Measurements from ENCODE around the gene UBE2L3. TPM values are rescaled to one million over a fixed set of nuclear protein-coding genes. Genes with fewer than 3 reads are reported as not detected.

Gene UBE2L3
- total and polyA plus RNA-seq, 2 of the 13 experiments (the other 11 are each of a cell fraction or from before 2014, with no cell fraction given) = 30.2 to 58.1 TPM

DNA sequence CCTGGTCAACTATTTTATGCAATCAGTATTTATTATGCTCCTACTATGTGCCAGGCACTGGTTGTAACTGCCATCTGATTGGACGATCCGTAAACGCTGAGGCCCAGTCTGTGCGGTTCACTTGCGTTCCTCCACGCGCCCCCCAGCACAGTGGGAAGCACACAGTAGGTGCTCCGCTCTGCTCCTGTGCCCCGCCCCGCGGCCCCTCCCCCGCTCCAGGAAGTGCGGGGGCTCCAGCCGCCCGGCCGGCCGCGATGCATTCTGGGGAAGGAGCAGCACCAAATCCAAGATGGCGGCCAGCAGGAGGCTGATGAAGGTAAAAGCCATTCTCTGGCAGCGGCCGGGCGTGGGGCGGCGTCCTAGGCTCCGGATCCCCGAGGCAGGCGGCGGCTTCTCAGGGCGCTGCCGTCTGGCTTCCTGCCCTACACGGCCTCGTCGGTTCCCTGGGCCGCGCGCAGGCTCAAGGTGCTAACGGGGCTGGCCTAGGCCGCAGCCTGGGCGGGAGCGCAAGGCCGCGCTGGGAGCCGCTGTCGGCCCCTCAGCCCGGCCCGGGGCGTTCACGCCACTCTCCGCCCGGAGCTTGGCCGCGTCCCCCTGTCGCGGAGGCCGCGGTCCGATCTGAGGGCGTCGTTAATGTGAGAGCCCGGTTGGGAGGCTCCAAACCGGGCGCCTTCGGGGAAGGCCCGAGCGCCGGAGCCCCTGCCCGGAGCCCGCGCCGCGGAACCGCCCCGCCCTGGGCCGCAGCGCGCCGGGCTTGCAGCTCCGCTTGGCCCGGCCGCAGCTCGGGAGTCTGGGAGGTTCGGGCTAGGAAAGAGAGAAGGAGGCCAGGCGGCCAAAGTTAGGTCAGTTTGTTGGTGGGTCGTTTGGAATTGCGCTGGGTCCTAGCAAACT is at the start of gene UBE2L3 (continued):
- TF ChIP-seq ZBTB10 (CRISPR knock-in tag; IDR thresholded peaks at IDR 0.05; ENCODE audit: borderline replicate concordance) = peak; percentile 51; the same call in 1 of the 2 replicates
- TF ChIP-seq SSRP1 (CRISPR knock-in tag; IDR thresholded peaks at IDR 0.05) = 0 out of 2 replicates have a peak, but pooled peaks have one; percentile 62
- no peak for TF ChIP-seq SYNCRIP (IDR thresholded peaks at IDR 0.05; ENCODE audit: insufficient read depth, low read depth, low read length)
- 0 out of 2 replicates have a peak, but pooled peaks have one; percentile 72 for TF ChIP-seq TMF1 (CRISPR knock-in tag; IDR thresholded peaks at IDR 0.05; ENCODE audit: low read depth)
- TF ChIP-seq CC2D1A (CRISPR knock-in tag; IDR thresholded peaks at IDR 0.05) = no peak
- peak; percentile 51; the same call in 1 of the 2 replicates for TF ChIP-seq ZNF362 (CRISPR knock-in tag; IDR thresholded peaks at IDR 0.05; ENCODE audit: borderline replicate concordance)
- peak; percentile 24; the same call in 1 of the 2 replicates for TF ChIP-seq ZMAT3 (CRISPR knock-in tag; conservative IDR thresholded peaks at IDR 0.05)
- TF ChIP-seq ZNF543 (CRISPR knock-in tag; IDR thresholded peaks at IDR 0.05) = peak; percentile 82; the same call in 1 of the 2 replicates
- TF ChIP-seq SPEN (CRISPR knock-in tag; IDR thresholded peaks at IDR 0.05; ENCODE audit: low read depth) = peak; percentile 91; the same call in 1 of the 2 replicates
- TF ChIP-seq ZNF143 (CRISPR knock-in tag; IDR thresholded peaks at IDR 0.05) = peak; percentile 92
- TF ChIP-seq IRF1 (CRISPR knock-in tag; IDR thresholded peaks at IDR 0.05; ENCODE audit: low read depth) = no peak
- peak; percentile 86 for TF ChIP-seq ZNF776 (CRISPR knock-in tag; IDR thresholded peaks at IDR 0.05)
- TF ChIP-seq SMYD3 (CRISPR knock-in tag; IDR thresholded peaks at IDR 0.05) = no peak
- TF ChIP-seq KDM4B (CRISPR knock-in tag; IDR thresholded peaks at IDR 0.05) = peak; percentile 38; the same call in 1 of the 2 replicates
- TF ChIP-seq, protein P1, sequence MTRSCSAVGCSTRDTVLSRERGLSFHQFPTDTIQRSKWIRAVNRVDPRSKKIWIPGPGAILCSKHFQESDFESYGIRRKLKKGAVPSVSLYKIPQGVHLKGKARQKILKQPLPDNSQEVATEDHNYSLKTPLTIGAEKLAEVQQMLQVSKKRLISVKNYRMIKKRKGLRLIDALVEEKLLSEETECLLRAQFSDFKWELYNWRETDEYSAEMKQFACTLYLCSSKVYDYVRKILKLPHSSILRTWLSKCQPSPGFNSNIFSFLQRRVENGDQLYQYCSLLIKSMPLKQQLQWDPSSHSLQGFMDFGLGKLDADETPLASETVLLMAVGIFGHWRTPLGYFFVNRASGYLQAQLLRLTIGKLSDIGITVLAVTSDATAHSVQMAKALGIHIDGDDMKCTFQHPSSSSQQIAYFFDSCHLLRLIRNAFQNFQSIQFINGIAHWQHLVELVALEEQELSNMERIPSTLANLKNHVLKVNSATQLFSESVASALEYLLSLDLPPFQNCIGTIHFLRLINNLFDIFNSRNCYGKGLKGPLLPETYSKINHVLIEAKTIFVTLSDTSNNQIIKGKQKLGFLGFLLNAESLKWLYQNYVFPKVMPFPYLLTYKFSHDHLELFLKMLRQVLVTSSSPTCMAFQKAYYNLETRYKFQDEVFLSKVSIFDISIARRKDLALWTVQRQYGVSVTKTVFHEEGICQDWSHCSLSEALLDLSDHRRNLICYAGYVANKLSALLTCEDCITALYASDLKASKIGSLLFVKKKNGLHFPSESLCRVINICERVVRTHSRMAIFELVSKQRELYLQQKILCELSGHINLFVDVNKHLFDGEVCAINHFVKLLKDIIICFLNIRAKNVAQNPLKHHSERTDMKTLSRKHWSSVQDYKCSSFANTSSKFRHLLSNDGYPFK (CRISPR knock-in tag; IDR thresholded peaks at IDR 0.05; ENCODE audit: borderline replicate concordance) = peak; percentile 79; the same call in 1 of the 2 replicates
- TF ChIP-seq ZNF234 (CRISPR knock-in tag; conservative IDR thresholded peaks at IDR 0.05) = 0 out of 2 replicates have a peak, but pooled peaks have one; percentile 44
- TF ChIP-seq, protein P2, sequence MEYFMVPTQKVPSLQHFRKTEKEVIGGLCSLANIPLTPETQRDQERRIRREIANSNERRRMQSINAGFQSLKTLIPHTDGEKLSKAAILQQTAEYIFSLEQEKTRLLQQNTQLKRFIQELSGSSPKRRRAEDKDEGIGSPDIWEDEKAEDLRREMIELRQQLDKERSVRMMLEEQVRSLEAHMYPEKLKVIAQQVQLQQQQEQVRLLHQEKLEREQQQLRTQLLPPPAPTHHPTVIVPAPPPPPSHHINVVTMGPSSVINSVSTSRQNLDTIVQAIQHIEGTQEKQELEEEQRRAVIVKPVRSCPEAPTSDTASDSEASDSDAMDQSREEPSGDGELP (IDR thresholded peaks at IDR 0.05; ENCODE audit: borderline replicate concordance, low read depth) = peak; percentile 58; the same call in 1 of the 2 replicates
- peak; percentile 55; the same call in 1 of the 2 replicates for TF ChIP-seq ZNF556 (CRISPR knock-in tag; IDR thresholded peaks at IDR 0.05; ENCODE audit: borderline replicate concordance)
- TF ChIP-seq ZNF792 (CRISPR knock-in tag; IDR thresholded peaks at IDR 0.05) = peak; percentile 91
- no peak for TF ChIP-seq FOXP1 (IDR thresholded peaks at IDR 0.05)
- 0 out of 2 replicates have a peak, but pooled peaks have one; percentile 24 for TF ChIP-seq FOXP1 (CRISPR knock-in tag; IDR thresholded peaks at IDR 0.05)
